Measurements from ENCODE around the gene TM2D3.

TM2D3 gene

GRCh38 chr15:101619615-101619865, 32.6 kb downstream of the TM2D3 start:
- H3K27me3 ChIP-seq (ENCODE audit: insufficient read depth, poor library complexity, severe bottlenecking): no peaks in the 10 kb centered on the region
- ATAC-seq (ENCODE audit: low read depth): no peak
- no peak for TF ChIP-seq CTCF (IDR thresholded peaks at IDR 0.05; ENCODE audit: poor library complexity, severe bottlenecking)
- H3K36me3 ChIP-seq (ENCODE audit: low read depth): no peaks in the 10 kb centered on the region
- no peak overlapping the region for H3K27ac ChIP-seq (ENCODE audit: poor library complexity, severe bottlenecking)
- DNase-seq (ENCODE audit: low spot score): no peak
- peaks cover 6% of the 10 kb centered on the region for H3K4me1 ChIP-seq (ENCODE audit: insufficient read depth, poor library complexity, severe bottlenecking)
- no peak overlapping the region for H3K4me3 ChIP-seq (ENCODE audit: severe bottlenecking)
- no peaks in the 10 kb centered on the region for H3K9me3 ChIP-seq (ENCODE audit: severe bottlenecking)

- H3K27ac ChIP-seq (ENCODE audit: poor library complexity, severe bottlenecking): no peak overlapping the region
Observed at GRCh38 chr15:101618851-101619614, 33.1 kb downstream of the TM2D3 start.

GRCh38 chr15:101618076-101618475, 34.1 kb downstream of the TM2D3 start:
- Histone ChIP-seq H3K4me3 (ENCODE audit: severe bottlenecking) (no peak overlapping the region), H3K36me3 (ENCODE audit: low read depth) (no peaks in the 10 kb centered on the region), H3K9me3 (ENCODE audit: severe bottlenecking) (no peaks in the 10 kb centered on the region), H3K27ac (ENCODE audit: poor library complexity, severe bottlenecking) (no peak overlapping the region), H3K27me3 (ENCODE audit: insufficient read depth, poor library complexity, severe bottlenecking) (no peaks in the 10 kb centered on the region), H3K4me1 (ENCODE audit: insufficient read depth, poor library complexity, severe bottlenecking) (peaks cover 10% of the 10 kb centered on the region)
- ATAC-seq (ENCODE audit: low read depth) (no peak), DNase-seq (ENCODE audit: low spot score) (no peak)
- no peak for TF ChIP-seq CTCF (IDR thresholded peaks at IDR 0.05; ENCODE audit: poor library complexity, severe bottlenecking)

More at GRCh38 chr15:101618851-101619614, 33.1 kb downstream of the TM2D3 start:
- no peak overlapping the region for H3K4me3 ChIP-seq (ENCODE audit: severe bottlenecking)
- H3K4me1 ChIP-seq (ENCODE audit: insufficient read depth, poor library complexity, severe bottlenecking): peaks cover 6% of the 10 kb centered on the region
- no peak for TF ChIP-seq CTCF (IDR thresholded peaks at IDR 0.05; ENCODE audit: poor library complexity, severe bottlenecking)
- H3K36me3 ChIP-seq (ENCODE audit: low read depth): no peaks in the 10 kb centered on the region
- no peaks in the 10 kb centered on the region for H3K27me3 ChIP-seq (ENCODE audit: insufficient read depth, poor library complexity, severe bottlenecking)
- H3K9me3 ChIP-seq (ENCODE audit: severe bottlenecking): no peaks in the 10 kb centered on the region
- DNase-seq (ENCODE audit: low spot score) (no peak), ATAC-seq (ENCODE audit: low read depth) (no peak)

DNA sequence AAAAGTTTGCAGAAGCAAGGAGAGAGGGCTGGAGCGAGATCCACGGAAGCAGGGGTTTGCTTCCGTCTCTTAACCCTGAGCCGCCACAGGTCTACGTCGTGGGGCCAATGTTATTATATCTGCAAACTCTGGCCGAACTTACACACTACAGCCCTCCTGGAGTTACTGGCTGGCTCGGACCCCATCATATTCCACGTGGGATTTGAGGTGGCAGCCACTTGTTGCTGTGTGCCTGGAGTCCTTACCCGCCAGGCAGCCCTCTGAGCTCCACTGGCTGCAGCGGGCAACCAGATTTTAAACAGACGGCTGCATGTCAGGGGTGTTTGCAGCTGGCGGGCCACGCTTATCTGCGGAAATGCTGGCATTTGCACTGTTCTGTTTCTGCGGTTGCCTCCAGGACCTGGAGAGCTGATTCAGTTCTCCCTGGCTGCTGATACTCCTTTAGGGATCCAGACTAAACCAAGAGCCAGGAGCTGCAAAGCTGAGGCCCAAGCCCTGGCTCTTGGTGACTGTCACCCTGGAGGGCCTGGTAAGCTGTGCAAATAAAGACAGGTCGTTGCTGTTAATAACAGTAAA, 34.7 kb downstream of the TM2D3 start:
- H3K27ac ChIP-seq (ENCODE audit: poor library complexity, severe bottlenecking): no peak overlapping the region
- no peaks in the 10 kb centered on the region for H3K9me3 ChIP-seq (ENCODE audit: severe bottlenecking)
- no peaks in the 10 kb centered on the region for H3K27me3 ChIP-seq (ENCODE audit: insufficient read depth, poor library complexity, severe bottlenecking)
- ATAC-seq (ENCODE audit: low read depth) (no peak), DNase-seq (ENCODE audit: low spot score) (no peak)
- no peak for TF ChIP-seq CTCF (IDR thresholded peaks at IDR 0.05; ENCODE audit: poor library complexity, severe bottlenecking)
- H3K4me3 ChIP-seq (ENCODE audit: severe bottlenecking): no peak overlapping the region
- H3K36me3 ChIP-seq (ENCODE audit: low read depth): no peaks in the 10 kb centered on the region
- peaks cover 10% of the 10 kb centered on the region for H3K4me1 ChIP-seq (ENCODE audit: insufficient read depth, poor library complexity, severe bottlenecking)

All from RWPE2 (cell line).